NAMALWA (cell line): ENCODE measurements around the gene FKBP10.
A peak's percentile ranks its signal among the peaks of the same experiment; 100 is the strongest.
"Not testable (repeated sequence)": the region's sequence is repeated elsewhere in the genome, so short reads cannot be mapped to it uniquely, and the experiment has no call there.

Experiments
- DNase-seq: peaks from one replicate; pipeline ENCODE4 v3.0.0-alpha.2; 2015; ENCODE audit warnings: low spot score

The FKBP10 gene

DNA sequence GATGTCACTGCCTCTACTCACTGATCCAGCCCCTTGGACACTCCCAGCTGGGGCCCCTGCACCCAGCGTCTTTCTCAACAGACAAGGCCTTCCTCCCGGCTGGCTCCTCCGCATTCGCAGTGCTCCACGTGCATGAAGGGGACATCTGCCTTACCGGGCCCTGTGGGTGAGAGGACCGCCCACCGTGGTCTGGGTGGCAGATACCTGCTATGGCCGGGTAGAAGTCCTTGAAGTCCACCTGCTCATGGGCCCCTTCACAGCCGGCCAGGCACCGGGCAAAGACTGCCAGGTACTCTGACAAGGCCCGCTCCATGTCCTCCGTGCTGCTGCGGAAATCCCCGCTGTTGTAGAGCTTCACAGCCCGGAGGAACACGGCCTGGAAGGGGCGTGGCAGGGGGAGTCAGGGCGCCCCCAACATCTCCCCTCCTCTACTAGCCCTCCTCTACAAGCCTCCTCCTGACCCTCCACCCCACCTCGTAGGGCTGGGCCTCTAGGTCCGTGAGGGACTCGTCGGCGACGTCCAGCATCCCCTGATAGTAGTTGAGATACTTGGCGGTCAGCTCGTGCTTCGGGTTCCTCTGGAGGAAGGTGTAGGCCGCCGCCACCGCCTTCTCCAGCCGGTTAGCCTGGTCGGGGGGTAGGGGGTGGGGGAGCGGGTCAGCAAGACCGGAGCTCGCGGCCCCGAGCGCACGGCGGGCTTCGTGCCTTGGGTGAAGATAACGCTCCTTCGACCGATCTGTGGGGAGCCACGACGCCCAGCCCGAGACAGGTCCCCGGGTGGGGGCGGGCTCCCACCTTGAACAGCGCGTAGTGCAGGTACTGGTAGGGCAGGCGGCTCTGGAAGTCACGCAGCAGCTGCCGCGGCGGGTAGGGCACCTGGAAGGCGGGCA, 1.9 kb upstream of the FKBP10 start:
- DNase-seq = no peak

DNA sequence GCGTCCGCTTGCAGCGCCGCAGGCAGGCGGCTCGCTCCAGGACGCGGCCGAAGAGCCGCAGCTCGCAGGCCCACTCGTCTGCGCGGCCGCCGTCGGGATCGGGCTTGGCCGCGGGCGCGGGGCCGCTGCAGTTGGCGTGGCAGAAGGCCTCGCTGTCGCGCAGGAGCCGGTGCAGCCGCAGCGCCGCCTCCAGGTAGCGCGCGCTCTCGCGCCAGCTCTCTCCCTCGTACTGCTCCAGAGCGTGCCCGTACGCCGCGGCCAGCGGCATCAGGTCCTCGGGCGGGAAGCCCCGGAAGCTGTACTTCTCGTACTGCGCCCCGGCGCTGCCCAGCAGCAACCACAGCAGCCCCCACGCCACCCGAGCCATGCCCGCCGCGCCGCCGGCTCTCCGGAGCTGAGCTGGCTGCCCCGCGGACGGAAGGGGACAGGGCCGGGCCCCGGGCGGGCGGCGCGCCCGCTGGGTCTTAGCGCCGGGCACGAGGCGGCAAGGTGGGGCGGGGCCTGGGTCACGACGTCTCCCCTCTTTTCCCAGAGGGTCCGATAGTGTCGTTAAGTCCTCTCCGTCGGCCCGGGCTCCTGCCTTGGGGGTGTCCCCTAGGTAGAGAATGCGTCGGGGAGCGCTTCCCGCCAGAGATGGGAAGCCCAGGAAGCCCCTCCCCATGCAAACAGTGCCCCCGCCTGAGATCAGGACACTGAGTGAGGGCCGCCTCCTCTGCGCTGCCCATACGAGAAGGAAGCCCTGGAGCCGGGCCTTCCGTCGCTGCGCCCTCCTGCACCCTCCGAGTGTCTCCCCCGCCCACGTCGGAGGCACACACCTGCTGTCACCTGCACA, 1.0 kb upstream of the FKBP10 start, which contains the start of gene P3H4:
TSS of gene P3H4 (minus strand) at position 401 of the 832 bp plus-strand sequence. CDS start at position 367, 34 bp downstream.
- DNase-seq = peak; percentile 72

DNA sequence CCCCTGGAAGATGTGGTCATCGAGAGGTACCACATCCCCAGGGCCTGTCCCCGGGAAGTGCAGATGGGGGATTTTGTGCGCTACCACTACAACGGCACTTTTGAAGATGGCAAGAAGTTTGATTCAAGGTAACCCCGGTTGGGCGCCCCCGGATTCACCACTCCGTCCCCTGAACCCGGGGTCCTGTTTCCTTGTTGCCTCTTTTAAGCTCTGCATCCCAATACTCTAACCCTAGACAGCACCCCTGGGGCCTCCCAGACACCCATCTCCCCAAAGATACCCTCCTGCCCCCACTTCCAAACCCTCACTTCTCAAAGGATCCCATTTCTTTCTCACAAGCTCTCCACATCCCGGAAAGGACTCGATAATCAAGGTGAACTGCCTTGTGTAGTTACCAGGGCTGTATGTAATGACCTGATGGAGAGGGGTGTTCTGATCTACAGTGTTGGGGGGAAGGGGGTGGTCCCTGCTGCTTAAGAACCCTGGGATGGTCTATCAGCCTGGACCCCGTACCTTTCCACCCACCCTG, 412 bp downstream of the FKBP10 start:
- DNase-seq = no peak

DNA sequence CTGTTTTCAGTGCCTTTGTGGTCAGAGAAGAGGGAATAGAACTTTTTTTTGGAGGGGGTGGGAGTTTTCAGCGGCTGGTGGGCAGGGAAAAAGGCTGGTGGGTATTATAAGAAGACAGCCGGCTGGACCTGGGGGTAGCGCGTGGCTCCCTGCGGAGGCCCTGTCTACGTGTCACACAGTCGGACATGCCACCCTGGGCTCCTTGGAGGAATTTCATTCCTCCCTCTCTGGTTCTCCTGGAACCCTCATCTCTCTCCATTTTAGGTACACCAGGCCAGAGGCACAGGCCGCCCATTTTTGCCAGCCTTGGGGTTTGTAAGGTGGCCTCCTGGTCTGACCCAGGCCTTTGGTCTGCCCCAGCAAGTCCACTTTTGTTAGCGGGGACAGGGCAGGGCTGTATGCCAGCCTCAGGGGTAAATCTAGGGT, 908 bp downstream of the FKBP10 start:
- DNase-seq = no peak

DNA sequence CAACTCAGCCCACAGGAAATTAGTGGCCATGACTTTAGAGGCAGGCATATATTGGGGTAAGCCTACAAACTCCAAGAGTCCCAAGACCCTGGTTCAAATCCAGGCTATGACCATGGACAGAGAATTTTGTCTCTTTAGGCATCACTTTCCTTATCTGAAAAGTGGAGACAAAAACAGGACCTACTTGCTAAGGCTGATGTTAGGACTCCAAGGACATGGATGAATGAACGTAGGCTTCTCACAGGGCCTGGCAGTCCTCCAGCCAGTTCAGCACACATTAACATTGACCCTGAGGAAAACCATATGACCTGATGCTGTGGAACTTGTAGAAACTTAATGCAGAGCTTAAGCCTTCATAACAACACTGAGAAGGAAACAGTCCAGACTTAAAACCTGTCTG, 1.4 kb downstream of the FKBP10 start:
- no peak for DNase-seq

DNA sequence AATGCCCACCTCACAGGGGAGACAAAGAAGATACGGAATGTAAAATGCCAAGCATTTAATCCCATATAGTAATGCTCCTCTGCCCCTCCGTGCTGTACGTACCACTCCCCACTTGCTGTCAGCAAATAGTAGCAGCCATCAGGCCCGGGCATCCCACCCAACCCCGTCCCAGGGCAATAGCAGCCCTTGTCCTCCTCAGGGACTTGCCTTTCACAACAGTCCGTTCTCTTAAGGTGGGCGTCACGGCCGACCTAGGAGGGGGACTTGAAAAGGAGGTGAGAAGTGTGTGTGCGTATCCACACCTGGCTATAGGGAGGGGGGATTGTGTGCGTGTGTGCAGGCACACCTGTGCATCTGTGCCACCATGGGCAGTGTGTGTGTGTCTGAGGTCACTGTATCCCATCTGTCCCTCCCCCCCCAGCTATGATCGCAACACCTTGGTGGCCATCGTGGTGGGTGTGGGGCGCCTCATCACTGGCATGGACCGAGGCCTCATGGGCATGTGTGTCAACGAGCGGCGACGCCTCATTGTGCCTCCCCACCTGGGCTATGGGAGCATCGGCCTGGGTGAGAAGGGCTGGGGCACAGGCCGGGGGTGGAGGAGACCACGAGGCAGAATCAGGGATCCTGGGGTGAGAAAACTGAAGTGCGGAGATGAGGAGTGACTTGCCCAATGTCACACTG, 4.0 kb downstream of the FKBP10 start:
- DNase-seq = no peak

DNA sequence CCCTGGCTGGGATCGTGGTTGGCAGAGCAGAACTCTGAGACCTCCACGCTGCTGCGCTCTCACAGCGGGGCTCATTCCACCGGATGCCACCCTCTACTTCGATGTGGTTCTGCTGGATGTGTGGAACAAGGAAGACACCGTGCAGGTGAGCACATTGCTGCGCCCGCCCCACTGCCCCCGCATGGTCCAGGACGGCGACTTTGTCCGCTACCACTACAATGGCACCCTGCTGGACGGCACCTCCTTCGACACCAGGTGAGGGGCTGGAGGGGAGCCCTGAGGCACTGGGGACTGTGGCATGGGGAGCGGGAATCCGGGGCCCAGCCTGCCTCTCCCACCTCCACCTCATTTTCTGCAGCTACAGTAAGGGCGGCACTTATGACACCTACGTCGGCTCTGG, 5.2 kb downstream of the FKBP10 start:
- no peak for DNase-seq

DNA sequence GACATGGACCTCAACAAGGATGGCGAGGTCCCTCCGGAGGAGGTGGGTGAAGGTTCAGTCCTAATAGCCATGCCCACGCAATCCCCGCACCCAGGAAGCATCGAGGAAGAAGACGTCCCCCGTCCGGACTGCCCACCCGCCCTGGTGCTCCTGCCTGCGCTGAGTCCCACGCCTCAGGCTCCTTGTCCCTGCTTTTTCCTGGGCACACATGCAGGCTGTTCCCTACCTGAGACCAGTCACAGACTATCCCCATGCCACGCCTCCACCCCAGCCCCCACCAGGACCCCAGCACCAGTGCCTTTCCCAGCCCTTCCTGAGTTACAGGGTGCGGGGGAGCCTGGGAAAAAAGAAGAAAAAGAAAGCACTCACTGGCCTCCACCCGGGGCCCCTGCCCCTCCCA, 9.0 kb downstream of the FKBP10 start:
- no peak for DNase-seq

DNA sequence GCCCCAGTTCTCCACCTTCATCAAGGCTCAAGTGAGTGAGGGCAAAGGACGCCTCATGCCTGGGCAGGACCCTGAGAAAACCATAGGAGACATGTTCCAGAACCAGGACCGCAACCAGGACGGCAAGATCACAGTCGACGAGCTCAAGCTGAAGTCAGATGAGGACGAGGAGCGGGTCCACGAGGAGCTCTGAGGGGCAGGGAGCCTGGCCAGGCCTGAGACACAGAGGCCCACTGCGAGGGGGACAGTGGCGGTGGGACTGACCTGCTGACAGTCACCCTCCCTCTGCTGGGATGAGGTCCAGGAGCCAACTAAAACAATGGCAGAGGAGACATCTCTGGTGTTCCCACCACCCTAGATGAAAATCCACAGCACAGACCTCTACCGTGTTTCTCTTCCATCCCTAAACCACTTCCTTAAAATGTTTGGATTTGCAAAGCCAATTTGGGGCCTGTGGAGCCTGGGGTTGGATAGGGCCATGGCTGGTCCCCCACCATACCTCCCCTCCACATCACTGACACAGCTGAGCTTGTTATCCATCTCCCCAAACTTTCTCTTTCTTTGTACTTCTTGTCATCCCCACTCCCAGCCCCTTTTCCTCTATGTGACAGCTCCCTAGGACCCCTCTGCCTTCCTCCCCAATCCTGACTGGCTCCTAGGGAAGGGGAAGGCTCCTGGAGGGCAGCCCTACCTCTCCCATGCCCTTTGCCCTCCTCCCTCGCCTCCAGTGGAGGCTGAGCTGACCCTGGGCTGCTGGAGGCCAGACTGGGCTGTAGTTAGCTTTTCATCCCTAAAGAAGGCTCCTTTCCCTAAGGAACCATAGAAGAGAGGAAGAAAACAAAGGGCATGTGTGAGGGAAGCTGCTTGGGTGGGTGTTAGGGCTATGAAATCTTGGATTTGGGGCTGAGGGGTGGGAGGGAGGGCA, 9.7 kb downstream of the FKBP10 start:
- DNase-seq = no peak

DNA sequence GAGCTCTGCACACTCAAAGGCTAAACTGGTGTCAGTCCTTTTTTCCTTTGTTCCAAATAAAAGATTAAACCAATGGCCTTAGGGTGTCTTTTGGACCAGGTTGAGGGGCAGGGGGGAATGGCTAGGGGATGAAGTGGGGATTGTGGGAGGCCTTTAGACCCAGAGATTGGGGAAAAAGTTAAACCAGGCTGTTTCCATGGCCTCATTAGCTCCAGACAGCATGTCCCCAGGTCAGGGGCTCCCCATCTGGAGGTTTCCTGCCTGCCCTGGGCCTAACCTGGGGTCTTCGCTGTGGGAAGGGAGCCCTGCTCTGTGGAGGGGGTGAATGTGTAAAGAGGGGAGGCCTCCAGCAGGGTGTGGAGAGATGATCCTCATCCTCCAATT, 10.3 kb downstream of the FKBP10 start:
- no peak for DNase-seq

DNA sequence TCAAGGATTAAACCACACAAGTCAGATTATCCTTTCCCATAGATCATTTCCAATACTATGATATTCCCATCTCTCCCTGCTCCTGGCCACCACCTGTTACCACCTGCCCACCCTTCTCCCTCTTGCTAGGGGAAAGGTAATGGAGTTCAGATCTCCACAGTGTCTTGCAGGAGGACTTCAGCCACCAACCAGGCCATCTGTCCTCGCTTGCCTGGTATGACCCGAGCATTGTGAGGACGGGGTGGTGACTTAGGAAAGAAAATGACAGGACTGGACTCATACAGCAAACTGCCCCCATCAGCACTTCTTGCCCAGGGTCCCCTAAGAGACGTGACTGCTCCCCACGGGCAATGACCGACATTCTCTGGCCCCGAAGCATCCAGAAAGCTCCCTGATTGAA, 10.8 kb downstream of the FKBP10 start:
- no peak for DNase-seq

DNA sequence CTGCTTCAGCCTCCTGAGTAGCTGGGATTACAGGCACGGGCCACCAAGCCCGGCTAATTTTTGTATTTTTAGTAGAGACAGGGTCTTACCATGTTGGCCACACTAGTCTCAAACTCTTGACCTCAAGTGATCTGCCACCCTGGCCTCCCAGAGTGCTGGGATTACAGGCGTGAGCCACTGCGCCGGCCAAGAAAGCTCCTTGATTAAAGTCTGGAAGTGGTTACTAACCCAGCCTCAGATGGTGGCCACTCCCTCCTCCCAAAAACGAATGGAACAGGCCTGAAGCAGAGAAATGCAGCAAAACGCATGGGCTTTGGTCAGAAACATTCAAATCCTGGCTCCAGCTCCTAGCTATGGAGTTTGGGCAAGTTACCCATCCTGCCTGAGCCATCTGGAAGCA, 11.3 kb downstream of the FKBP10 start:
- no peak for DNase-seq

DNA sequence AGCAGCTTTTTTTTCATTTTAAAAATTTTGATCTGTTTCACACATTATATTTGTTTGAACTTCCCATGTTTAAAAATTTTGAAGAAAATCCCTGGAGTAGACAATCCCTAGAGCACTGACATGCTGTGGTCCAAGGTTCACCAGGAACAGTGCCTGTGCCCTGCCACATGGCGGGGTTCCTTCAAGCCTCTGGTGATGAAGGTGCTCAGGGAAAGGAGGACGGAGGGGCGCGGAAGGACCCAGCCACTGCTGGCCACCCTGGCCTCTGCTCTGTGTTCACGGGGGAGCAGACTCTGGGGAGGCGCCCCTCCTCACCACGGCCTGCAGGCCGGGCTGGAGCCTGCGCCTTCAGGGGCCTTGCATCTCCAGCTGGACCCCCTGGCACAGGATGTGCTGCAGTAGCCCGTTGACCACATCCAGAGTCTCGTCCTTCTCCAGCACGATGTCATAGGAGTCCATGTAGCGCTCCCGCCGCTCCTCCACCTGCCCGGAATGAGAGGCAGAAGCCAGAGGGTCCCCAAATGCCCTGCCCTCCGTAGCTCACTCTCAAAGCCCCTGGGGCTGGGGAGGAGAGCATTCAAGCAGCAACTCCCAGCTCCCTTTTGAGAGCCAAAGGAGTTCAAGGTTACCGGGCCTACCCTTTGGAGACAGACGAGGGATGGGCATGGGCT, 12.5 kb downstream of the FKBP10 start:
- no peak for DNase-seq

DNA sequence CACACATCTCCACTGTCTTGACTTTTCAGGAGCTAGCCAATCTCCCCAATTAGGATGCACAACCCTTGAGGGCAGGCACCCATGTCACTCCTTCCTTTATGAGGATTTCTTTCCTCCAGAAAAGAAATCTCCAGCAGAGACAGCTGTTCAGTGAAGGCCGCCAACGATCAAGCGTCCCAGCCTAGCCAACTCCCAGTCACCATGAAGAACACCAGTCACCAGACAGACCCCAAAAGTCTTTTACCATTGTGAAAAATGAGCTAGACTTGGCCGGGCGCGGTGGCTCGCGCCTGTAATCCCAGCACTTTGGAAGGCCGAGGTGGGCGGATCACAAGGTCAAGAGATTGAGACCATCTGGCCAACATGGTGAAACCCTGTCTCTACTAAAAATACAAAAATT, 17.2 kb downstream of the FKBP10 start:
- not testable (repeated sequence) for DNase-seq

DNA sequence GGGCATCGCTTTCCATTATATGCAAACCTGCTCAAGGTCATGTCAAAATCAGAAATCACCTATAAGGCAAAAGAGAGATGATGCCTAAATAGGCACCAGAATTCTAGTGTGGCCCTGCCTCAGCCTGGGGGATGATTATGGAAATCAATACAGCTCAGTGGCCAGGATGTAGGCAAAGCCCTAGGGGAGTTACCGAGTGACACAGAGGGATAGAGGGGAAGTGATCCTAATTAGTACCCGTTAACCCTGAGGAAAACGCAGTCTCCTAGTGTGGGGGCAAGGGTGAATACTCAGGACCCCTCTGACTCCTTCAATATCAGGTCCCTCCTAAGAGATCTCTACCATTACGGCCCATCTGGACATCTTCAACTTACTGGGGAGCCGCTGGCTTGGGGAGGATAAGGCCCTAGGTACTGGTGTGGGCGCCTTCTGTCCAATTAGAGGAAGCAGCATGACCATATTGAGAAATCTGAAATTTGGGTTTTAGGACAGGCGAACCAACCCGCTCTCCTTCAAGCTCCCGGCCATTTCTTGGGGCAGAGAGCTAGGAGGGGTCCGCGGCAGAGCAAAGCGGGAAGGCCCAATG, 22.5 kb downstream of the FKBP10 start:
- DNase-seq = no peak

DNA sequence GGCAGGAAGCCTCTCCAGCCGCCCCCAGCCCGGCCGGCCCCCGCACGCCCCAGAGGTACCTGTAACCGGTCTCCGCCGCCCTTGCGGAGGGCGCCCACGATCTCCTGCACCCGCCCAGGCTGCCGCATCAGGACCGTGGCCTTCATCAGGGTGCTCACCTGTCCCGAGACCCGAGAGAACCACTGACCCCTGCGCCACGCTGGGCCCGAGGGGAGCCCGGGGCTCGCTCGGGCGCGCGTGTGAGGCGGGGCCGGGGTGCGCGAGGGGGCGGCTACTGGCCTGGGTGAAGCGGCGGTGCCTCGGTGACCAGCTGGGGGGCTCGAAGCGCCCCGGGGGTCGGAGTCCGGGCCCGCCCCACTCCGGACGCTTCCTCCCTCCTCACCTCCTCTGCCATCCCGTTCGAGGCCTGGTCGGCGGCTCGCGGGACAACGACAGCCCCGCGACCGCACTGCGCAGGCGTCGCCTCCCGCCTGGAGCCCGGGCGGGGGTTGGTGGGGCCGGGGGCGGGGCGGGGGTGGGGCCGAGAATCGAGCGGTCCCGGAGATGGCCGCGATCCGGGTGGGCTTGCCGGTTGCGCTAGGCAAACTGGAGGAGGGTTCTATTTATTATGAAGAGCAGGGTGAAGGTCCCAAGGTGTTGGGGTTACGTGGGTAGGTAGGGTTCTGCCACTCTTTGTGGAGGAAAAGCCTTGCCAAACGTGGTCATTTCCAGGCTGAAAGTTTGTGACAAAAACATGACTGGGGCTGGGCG, 23.2 kb downstream of the FKBP10 start, which contains the start of gene NT5C3B:
TSS of gene NT5C3B (minus strand) at position 433 of the 750 bp plus-strand sequence. CDS start at position 394, 39 bp downstream.
- DNase-seq = peak; percentile 63

DNA sequence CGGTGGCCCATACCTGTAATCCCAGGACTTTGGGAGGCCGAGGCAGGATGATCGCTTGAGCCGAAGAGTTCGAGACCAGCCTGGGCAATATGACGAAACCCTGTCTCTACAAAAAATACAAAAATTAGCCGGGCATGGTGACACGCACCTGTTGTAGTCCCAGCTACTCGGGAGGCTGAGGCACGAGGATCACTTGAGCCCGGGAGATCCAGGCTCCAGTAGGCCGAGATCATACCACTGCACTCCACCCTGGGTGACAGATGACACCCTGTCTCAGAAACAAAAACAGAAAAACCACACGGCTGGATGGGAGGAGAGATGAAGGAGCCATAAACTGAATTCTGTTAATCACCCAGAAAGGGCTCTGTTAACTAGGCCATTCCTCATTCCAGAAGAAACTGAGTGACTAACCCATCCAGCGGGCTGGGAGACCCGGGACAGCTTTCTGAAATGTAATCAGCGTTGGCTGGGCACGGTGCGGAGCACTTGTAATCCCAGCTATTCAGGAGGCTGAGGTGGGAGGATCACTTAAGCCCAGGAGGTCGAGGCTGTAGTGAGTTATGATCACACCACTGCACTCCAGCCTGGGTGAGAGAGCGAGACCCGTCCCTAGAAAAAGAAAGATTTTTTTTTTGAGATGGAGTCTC, 23.9 kb downstream of the FKBP10 start:
- no peak for DNase-seq

DNA sequence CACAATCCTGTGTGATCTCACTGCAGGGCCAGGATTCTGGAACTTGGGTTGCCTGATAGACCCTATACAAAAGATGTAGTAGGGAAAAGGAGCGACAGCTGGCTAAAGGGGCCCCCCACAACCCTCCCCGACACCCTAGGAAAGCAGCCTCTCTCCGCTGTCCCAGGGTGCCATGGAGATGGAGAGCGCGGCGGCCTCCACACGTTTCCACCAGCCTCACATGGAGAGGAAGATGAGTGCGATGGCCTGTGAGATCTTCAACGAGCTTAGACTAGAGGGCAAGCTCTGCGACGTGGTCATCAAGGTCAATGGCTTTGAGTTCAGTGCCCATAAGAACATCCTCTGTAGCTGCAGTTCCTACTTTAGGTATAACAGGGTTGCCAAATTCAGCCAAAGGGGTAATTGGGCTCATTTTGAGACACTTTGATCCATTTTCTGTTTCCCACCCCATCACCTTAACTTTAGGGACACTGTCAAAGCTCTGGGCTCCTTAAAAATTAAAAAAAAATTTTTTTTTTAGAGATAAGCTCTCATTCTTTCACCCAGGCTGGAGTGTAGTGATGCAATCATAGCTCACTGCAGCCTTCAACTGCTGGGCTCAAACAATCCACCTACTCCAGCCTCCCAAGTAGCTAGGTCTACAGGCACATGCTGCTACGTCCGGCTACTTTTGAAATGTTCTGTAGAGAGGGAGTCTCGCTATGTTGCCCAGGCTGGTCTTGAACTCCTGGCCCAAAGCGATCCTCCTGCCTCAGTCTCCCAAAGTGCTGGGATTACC, 25.1 kb downstream of the FKBP10 start, which contains the start of gene KLHL10:
TSS of gene KLHL10 (plus strand) at position 65 of the 778 bp plus-strand sequence. CDS start at position 173, 108 bp downstream.
- DNase-seq = no peak
